Liver (tissue), 9 donors: Measurements from ENCODE around the gene USP24. TPM values are rescaled to one million over a fixed set of nuclear protein-coding genes. Genes with fewer than 3 reads are reported as not detected.
A peak's percentile ranks its signal among the peaks of the same experiment; 100 is the strongest.

ENCODE experiments used
- DNase-seq: peaks from one replicate; pipeline ENCODE4 v3.0.0-alpha.2; 2017; ENCODE audit warnings: low spot score
- H3K27ac ChIP-seq, 2 donors: one replicate each; pipeline ENCODE4 v1.7.0; 2013; ENCODE audit warnings: inconsistent platforms in 2 of 2, low read length in 2 of 2, control low read depth in 1 of 2, low read depth in 1 of 2, mild to moderate bottlenecking in 1 of 2
- H3K27me3 ChIP-seq, 4 donors: one replicate each; pipeline versions ENCODE4 v1.6.1 to v1.7.0; 2013; ENCODE audit warnings: low read length in 3 of 4, inconsistent platforms in 1 of 4, mild to moderate bottlenecking in 1 of 4, moderate library complexity in 1 of 4; ENCODE audit not compliant: control insufficient read depth in 4 of 4, insufficient read depth in 4 of 4
- H3K36me3 ChIP-seq, 4 donors: one replicate each; pipeline versions ENCODE4 v1.6.1 to v1.7.0; 2013; ENCODE audit warnings: low read length in 3 of 4, mild to moderate bottlenecking in 3 of 4, low read depth in 1 of 4, moderate library complexity in 1 of 4; ENCODE audit not compliant: control insufficient read depth in 4 of 4, insufficient read depth in 3 of 4
- H3K4me1 ChIP-seq, 4 donors: one replicate each; pipeline versions ENCODE4 v1.6.1 to v1.7.0; 2013; ENCODE audit warnings: low read length in 3 of 4, mild to moderate bottlenecking in 3 of 4, moderate library complexity in 1 of 4; ENCODE audit not compliant: control insufficient read depth in 4 of 4, insufficient read depth in 4 of 4
- H3K4me3 ChIP-seq, 3 donors: one replicate each; pipeline versions ENCODE4 v1.6.1 to v1.7.0; 2013; ENCODE audit warnings: low read length in 3 of 3, control low read depth in 1 of 3, low read depth in 1 of 3, mild to moderate bottlenecking in 1 of 3
- H3K9ac ChIP-seq, 2 donors: one replicate each; pipeline ENCODE4 v1.7.0; 2013; ENCODE audit warnings: low read length in 2 of 2, mild to moderate bottlenecking in 2 of 2, moderate library complexity in 2 of 2, control low read depth in 1 of 2, low read depth in 1 of 2
- H3K9me3 ChIP-seq, 4 donors: one replicate each; pipeline versions ENCODE4 v1.6.1 to v1.7.0; 2013; ENCODE audit warnings: low read length in 3 of 4; ENCODE audit not compliant: control insufficient read depth in 4 of 4
- EGR1 ChIP-seq, 2 donors: IDR thresholded peaks; 2 replicates each; pipeline ENCODE4 v1.6.1; 2016 to 2018; ENCODE audit warnings: antibody characterized with exemption in 2 of 2, low read depth in 2 of 2
- FOXA1 ChIP-seq: IDR thresholded peaks from 2 replicates; pipeline ENCODE4 v1.6.1; 2016; ENCODE audit warnings: antibody characterized with exemption
- FOXA2 ChIP-seq: IDR thresholded peaks from 2 replicates; pipeline ENCODE4 v1.6.1; 2016; ENCODE audit warnings: antibody characterized with exemption
- GABPA ChIP-seq, 2 donors: IDR thresholded peaks in 1 of 2; conservative IDR thresholded peaks in 1 of 2; 2 replicates each; pipeline ENCODE4 v1.6.1; 2016; ENCODE audit warnings: antibody characterized with exemption in 2 of 2, mild to moderate bottlenecking in 1 of 2, moderate library complexity in 1 of 2
- JUND ChIP-seq, 2 donors: IDR thresholded peaks; 2 replicates each; pipeline ENCODE4 v1.6.1; 2016; ENCODE audit warnings: antibody characterized with exemption in 2 of 2
- NR2F2 ChIP-seq: IDR thresholded peaks from 2 replicates; pipeline ENCODE4 v1.6.1; 2016; ENCODE audit warnings: antibody characterized with exemption
- RAD21 ChIP-seq, 2 donors: IDR thresholded peaks; 2 replicates each; pipeline ENCODE4 v1.6.1; 2016; ENCODE audit warnings: antibody characterized with exemption in 2 of 2, mild to moderate bottlenecking in 2 of 2
- RXRA ChIP-seq, 2 donors: IDR thresholded peaks; 2 replicates each; pipeline ENCODE4 v1.6.1; 2017 to 2018; ENCODE audit warnings: antibody characterized with exemption in 2 of 2, mild to moderate bottlenecking in 1 of 2
- TAF1 ChIP-seq: conservative IDR thresholded peaks from 2 replicates; pipeline ENCODE4 v1.6.1; 2016; ENCODE audit warnings: antibody characterized with exemption, mild to moderate bottlenecking
- YY1 ChIP-seq: IDR thresholded peaks from 2 replicates; pipeline ENCODE4 v1.6.1; 2016; ENCODE audit warnings: antibody characterized with exemption, mild to moderate bottlenecking
- WGBS: extraction: QIAGEN DNeasy Blood & Tissue Kit; methylation state at CpG from one replicate; pipeline ENCODE4 v1.1.7; 2013; 5-methylcytosine and 5-hydroxymethylcytosine counted together
- polyA plus RNA-seq, 2 donors: library from polyadenylated mRNA; stranded (reverse) in 1 of 2; unstranded in 1 of 2; fragments of 200-250 nt in 1 of 2; fragments of >200 nt in 1 of 2; fragmentation: Nextera tagmentation in 1 of 2; extraction: Ambion mirVana in 1 of 2; gene quantifications; one replicate each; pipeline versions ENCODE4 v1.2.1 to v1.2.3, GENCODE V29; 2013 to 2015
- total RNA-seq, 2 donors: library from RNA; depleted of rRNA; stranded (reverse); fragments of >200 nt; gene quantifications; one replicate each; pipeline ENCODE4 v1.2.3, GENCODE V29; 2014
- TF ChIP-seq, protein P1 (sequence below): IDR thresholded peaks from 2 replicates; pipeline ENCODE4 v1.6.1; 2016; ENCODE audit warnings: antibody characterized with exemption, mild to moderate bottlenecking
- TF ChIP-seq, protein P2 (sequence below): IDR thresholded peaks from 2 replicates; pipeline ENCODE4 v1.6.1; 2016; ENCODE audit warnings: antibody characterized with exemption
- TF ChIP-seq, protein P3 (sequence below): IDR thresholded peaks from 2 replicates; pipeline ENCODE4 v1.6.1; 2016; ENCODE audit warnings: antibody characterized with exemption
- TF ChIP-seq, protein P4 (sequence below): IDR thresholded peaks from 2 replicates; pipeline ENCODE4 v1.6.1; 2016; ENCODE audit warnings: antibody characterized with exemption
- TF ChIP-seq, protein P5 (sequence below): fragments of 150-350 bp; IDR thresholded peaks from 2 replicates; pipeline ENCODE4 v1.5.1; 2017; ENCODE audit warnings: improper control_type of control experiment, low read depth, low read length; ENCODE audit not compliant: missing input control
- donor health status: healthy.
- donor health status: healthy.
- donor health status: healthy.
- donor health status: healthy.
- donor health status: healthy.

The USP24 gene
- total and polyA plus RNA-seq, 4 donors, result 7.0 to 75.8 (median 20.3) TPM

DNA sequence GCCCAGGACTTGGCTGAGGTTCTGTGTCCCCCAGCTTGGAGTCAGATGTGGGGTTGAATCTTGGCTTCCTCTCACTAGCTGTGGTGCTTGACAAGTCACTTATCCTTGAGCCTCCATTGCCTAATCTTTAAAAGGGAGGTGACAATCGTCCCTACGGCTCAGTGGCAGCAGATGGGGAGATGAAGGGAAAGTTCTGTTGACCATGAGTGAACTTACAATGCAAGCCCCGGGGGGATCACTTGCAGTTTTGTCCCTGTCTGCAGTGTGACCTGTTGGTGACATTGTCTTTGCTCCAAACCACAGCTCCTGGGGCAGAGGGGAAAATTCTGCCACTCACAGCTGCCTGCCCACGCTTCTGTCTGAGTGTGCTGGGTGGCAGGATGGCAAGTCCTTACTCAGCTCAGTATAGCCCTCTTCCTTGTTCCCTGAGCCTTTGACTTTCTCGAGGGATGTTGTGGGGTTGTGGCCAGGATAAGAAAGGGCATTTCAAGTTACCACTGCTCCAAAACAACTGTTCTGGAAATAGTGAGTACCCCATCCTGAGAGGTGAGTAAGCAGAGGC, 174.2 kb downstream of the USP24 start:
- H3K27ac ChIP-seq, result peak overlapping the region; percentile 80 to 87
- H3K4me1 ChIP-seq, result peaks cover 15 to 76% (median 56%) of the 10 kb centered on the region in 4 donors
- peak overlapping the region in 1 of 2 donors; percentile 42 for H3K9ac ChIP-seq
- TF ChIP-seq, protein P1, sequence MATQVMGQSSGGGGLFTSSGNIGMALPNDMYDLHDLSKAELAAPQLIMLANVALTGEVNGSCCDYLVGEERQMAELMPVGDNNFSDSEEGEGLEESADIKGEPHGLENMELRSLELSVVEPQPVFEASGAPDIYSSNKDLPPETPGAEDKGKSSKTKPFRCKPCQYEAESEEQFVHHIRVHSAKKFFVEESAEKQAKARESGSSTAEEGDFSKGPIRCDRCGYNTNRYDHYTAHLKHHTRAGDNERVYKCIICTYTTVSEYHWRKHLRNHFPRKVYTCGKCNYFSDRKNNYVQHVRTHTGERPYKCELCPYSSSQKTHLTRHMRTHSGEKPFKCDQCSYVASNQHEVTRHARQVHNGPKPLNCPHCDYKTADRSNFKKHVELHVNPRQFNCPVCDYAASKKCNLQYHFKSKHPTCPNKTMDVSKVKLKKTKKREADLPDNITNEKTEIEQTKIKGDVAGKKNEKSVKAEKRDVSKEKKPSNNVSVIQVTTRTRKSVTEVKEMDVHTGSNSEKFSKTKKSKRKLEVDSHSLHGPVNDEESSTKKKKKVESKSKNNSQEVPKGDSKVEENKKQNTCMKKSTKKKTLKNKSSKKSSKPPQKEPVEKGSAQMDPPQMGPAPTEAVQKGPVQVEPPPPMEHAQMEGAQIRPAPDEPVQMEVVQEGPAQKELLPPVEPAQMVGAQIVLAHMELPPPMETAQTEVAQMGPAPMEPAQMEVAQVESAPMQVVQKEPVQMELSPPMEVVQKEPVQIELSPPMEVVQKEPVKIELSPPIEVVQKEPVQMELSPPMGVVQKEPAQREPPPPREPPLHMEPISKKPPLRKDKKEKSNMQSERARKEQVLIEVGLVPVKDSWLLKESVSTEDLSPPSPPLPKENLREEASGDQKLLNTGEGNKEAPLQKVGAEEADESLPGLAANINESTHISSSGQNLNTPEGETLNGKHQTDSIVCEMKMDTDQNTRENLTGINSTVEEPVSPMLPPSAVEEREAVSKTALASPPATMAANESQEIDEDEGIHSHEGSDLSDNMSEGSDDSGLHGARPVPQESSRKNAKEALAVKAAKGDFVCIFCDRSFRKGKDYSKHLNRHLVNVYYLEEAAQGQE, result no peak
- TF ChIP-seq RAD21 (IDR thresholded peaks at IDR 0.05), result no peak
- TF ChIP-seq, protein P2, sequence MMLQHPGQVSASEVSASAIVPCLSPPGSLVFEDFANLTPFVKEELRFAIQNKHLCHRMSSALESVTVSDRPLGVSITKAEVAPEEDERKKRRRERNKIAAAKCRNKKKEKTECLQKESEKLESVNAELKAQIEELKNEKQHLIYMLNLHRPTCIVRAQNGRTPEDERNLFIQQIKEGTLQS, result no peak
- TF ChIP-seq, protein P3, sequence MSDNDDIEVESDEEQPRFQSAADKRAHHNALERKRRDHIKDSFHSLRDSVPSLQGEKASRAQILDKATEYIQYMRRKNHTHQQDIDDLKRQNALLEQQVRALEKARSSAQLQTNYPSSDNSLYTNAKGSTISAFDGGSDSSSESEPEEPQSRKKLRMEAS, result no peak
- TF ChIP-seq, protein P4, sequence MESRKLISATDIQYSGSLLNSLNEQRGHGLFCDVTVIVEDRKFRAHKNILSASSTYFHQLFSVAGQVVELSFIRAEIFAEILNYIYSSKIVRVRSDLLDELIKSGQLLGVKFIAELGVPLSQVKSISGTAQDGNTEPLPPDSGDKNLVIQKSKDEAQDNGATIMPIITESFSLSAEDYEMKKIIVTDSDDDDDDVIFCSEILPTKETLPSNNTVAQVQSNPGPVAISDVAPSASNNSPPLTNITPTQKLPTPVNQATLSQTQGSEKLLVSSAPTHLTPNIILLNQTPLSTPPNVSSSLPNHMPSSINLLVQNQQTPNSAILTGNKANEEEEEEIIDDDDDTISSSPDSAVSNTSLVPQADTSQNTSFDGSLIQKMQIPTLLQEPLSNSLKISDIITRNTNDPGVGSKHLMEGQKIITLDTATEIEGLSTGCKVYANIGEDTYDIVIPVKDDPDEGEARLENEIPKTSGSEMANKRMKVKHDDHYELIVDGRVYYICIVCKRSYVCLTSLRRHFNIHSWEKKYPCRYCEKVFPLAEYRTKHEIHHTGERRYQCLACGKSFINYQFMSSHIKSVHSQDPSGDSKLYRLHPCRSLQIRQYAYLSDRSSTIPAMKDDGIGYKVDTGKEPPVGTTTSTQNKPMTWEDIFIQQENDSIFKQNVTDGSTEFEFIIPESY, result no peak
- no peak for TF ChIP-seq TAF1
- no peak for TF ChIP-seq YY1
- TF ChIP-seq, protein P5, sequence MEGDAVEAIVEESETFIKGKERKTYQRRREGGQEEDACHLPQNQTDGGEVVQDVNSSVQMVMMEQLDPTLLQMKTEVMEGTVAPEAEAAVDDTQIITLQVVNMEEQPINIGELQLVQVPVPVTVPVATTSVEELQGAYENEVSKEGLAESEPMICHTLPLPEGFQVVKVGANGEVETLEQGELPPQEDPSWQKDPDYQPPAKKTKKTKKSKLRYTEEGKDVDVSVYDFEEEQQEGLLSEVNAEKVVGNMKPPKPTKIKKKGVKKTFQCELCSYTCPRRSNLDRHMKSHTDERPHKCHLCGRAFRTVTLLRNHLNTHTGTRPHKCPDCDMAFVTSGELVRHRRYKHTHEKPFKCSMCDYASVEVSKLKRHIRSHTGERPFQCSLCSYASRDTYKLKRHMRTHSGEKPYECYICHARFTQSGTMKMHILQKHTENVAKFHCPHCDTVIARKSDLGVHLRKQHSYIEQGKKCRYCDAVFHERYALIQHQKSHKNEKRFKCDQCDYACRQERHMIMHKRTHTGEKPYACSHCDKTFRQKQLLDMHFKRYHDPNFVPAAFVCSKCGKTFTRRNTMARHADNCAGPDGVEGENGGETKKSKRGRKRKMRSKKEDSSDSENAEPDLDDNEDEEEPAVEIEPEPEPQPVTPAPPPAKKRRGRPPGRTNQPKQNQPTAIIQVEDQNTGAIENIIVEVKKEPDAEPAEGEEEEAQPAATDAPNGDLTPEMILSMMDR, result no peak
- TF ChIP-seq EGR1 (IDR thresholded peaks at IDR 0.05; ENCODE audit: low read depth in 2 of 2), result no peak
- TF ChIP-seq JUND (IDR thresholded peaks at IDR 0.05), result no peak
- TF ChIP-seq FOXA1, result no peak
- TF ChIP-seq RXRA (IDR thresholded peaks at IDR 0.05), result no peak
- TF ChIP-seq GABPA (IDR thresholded peaks at IDR 0.05 in 1 of 2, conservative IDR thresholded peaks at IDR 0.05 in 1 of 2), result no peak
- TF ChIP-seq FOXA2, result no peak
- no peak for TF ChIP-seq NR2F2
- no peak for DNase-seq
- peaks cover 0 to 5% (median 2%) of the 10 kb centered on the region in 4 donors for H3K36me3 ChIP-seq
- WGBS, result 20% methylated on average over 5 of the region's 5 CpGs
- no peaks in the 10 kb centered on the region for H3K27me3 ChIP-seq
- peak overlapping the region; percentile 67 to 91 (median 80) for H3K4me3 ChIP-seq
- no peaks in the 10 kb centered on the region for H3K9me3 ChIP-seq
